Non-pigmented ciliary epithelial cell (primary cell): Measurements from ENCODE around the gene ELP4.
A peak's percentile ranks its signal among the peaks of the same experiment; 100 is the strongest.

Experiments used
- DNase-seq: peaks from one replicate; pipeline ENCODE4 v3.0.0-alpha.2; 2010; ENCODE audit warnings: low read depth

Gene ELP4

GRCh38 chr11:31800398-31801265, 291.1 kb downstream of the ELP4 start:
- DNase-seq: no peak

- DNase-seq: no peak
These were observed 291.7 kb downstream of the ELP4 start for GRCh38 chr11:31801298-31801702.

GRCh38 chr11:31802000-31802551, 292.5 kb downstream of the ELP4 start:
- no peak for DNase-seq

GRCh38 chr11:31802609-31802989, 293.0 kb downstream of the ELP4 start:
- no peak for DNase-seq

GRCh38 chr11:31802990-31803812, 293.6 kb downstream of the ELP4 start:
- no peak for DNase-seq

GRCh38 chr11:31803813-31804311, 294.3 kb downstream of the ELP4 start:
- DNase-seq: no peak

GRCh38 chr11:31804312-31805036, 294.9 kb downstream of the ELP4 start:
- DNase-seq: no peak

GRCh38 chr11:31805037-31805628, 295.6 kb downstream of the ELP4 start:
- DNase-seq: no peak

GRCh38 chr11:31805629-31806185, 296.1 kb downstream of the ELP4 start:
- no peak for DNase-seq

- DNase-seq: no peak
These were observed 296.8 kb downstream of the ELP4 start for GRCh38 chr11:31806186-31806927.

GRCh38 chr11:31806928-31807798, 297.6 kb downstream of the ELP4 start:
- DNase-seq: no peak

- DNase-seq: no peak
These were observed 298.5 kb downstream of the ELP4 start for GRCh38 chr11:31807799-31808667.

- no peak for DNase-seq
These were observed 299.4 kb downstream of the ELP4 start for GRCh38 chr11:31808721-31809540.

GRCh38 chr11:31809541-31809856, 299.9 kb downstream of the ELP4 start:
- DNase-seq: no peak

- DNase-seq: no peak
These were observed 300.6 kb downstream of the ELP4 start for GRCh38 chr11:31809857-31810778.

GRCh38 chr11:31810779-31811647, 301.4 kb downstream of the ELP4 start, which contains the start of gene PAX6:
PAX6 (minus strand) TSS chr11:31811322; CDS start chr11:31806411, 4,911 bp downstream.
- peak; percentile 92 for DNase-seq
